ENCODE results near the gene HKDC1.

Gene HKDC1

GRCh38 chr10:69292459-69292858 lies 72.3 kb downstream of the HKDC1 start:
- TF ChIP-seq ZNF140 (tag by site-specific recombination; IDR thresholded peaks at IDR 0.05) = no peak
- TF ChIP-seq, protein P1, sequence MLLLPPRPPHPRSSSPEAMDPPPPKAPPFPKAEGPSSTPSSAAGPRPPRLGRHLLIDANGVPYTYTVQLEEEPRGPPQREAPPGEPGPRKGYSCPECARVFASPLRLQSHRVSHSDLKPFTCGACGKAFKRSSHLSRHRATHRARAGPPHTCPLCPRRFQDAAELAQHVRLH (tag by site-specific recombination; IDR thresholded peaks at IDR 0.05) = no peak
- TF ChIP-seq ZNF473 (tag by site-specific recombination; IDR thresholded peaks at IDR 0.05) = no peak
- no peak for TF ChIP-seq ZNF112 (tag by site-specific recombination; IDR thresholded peaks at IDR 0.05)
- no peak for TF ChIP-seq ZNF23 (tag by site-specific recombination; IDR thresholded peaks at IDR 0.05; ENCODE audit: borderline replicate concordance)
- no peak for TF ChIP-seq ZNF629 (tag by site-specific recombination; IDR thresholded peaks at IDR 0.05)
- TF ChIP-seq, protein P2, sequence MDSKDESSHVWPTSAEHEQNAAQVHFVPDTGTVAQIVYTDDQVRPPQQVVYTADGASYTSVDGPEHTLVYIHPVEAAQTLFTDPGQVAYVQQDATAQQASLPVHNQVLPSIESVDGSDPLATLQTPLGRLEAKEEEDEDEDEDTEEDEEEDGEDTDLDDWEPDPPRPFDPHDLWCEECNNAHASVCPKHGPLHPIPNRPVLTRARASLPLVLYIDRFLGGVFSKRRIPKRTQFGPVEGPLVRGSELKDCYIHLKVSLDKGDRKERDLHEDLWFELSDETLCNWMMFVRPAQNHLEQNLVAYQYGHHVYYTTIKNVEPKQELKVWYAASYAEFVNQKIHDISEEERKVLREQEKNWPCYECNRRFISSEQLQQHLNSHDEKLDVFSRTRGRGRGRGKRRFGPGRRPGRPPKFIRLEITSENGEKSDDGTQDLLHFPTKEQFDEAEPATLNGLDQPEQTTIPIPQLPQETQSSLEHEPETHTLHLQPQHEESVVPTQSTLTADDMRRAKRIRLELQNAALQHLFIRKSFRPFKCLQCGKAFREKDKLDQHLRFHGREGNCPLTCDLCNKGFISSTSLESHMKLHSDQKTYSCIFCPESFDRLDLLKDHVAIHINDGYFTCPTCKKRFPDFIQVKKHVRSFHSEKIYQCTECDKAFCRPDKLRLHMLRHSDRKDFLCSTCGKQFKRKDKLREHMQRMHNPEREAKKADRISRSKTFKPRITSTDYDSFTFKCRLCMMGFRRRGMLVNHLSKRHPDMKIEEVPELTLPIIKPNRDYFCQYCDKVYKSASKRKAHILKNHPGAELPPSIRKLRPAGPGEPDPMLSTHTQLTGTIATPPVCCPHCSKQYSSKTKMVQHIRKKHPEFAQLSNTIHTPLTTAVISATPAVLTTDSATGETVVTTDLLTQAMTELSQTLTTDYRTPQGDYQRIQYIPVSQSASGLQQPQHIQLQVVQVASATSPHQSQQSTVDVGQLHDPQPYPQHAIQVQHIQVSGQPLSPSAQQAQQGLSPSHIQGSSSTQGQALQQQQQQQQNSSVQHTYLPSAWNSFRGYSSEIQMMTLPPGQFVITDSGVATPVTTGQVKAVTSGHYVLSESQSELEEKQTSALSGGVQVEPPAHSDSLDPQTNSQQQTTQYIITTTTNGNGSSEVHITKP (tag by site-specific recombination; IDR thresholded peaks at IDR 0.05) = no peak
- TF ChIP-seq REPIN1 (tag by site-specific recombination; IDR thresholded peaks at IDR 0.05; ENCODE audit: low read depth) = no peak
- TF ChIP-seq, protein P3, sequence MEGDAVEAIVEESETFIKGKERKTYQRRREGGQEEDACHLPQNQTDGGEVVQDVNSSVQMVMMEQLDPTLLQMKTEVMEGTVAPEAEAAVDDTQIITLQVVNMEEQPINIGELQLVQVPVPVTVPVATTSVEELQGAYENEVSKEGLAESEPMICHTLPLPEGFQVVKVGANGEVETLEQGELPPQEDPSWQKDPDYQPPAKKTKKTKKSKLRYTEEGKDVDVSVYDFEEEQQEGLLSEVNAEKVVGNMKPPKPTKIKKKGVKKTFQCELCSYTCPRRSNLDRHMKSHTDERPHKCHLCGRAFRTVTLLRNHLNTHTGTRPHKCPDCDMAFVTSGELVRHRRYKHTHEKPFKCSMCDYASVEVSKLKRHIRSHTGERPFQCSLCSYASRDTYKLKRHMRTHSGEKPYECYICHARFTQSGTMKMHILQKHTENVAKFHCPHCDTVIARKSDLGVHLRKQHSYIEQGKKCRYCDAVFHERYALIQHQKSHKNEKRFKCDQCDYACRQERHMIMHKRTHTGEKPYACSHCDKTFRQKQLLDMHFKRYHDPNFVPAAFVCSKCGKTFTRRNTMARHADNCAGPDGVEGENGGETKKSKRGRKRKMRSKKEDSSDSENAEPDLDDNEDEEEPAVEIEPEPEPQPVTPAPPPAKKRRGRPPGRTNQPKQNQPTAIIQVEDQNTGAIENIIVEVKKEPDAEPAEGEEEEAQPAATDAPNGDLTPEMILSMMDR (tag by site-specific recombination; IDR thresholded peaks at IDR 0.05) = no peak
- TF ChIP-seq ZNF16 (tag by site-specific recombination; IDR thresholded peaks at IDR 0.05; ENCODE audit: low read depth) = no peak
- TF ChIP-seq GLI2 (tag by site-specific recombination; IDR thresholded peaks at IDR 0.05; ENCODE audit: borderline replicate concordance, low read depth) = no peak
- no peak for TF ChIP-seq KLF1 (tag by site-specific recombination; IDR thresholded peaks at IDR 0.05)
- no peak for TF ChIP-seq TCF7L2 (IDR thresholded peaks at IDR 0.05; ENCODE audit: borderline replicate concordance, low read depth, low read length)
- no peak for TF ChIP-seq SALL2 (tag by site-specific recombination; IDR thresholded peaks at IDR 0.05; ENCODE audit: borderline replicate concordance)
- TF ChIP-seq ZNF174 (tag by site-specific recombination; IDR thresholded peaks at IDR 0.05) = no peak
- no peak for TF ChIP-seq ZBTB20 (tag by site-specific recombination; IDR thresholded peaks at IDR 0.05)
- no peak for TF ChIP-seq ZNF148 (tag by site-specific recombination; IDR thresholded peaks at IDR 0.05; ENCODE audit: borderline replicate concordance)
- TF ChIP-seq YY1 (tag by site-specific recombination; IDR thresholded peaks at IDR 0.05) = no peak
- POLR2A ChIA-PET = no interaction called here
- Histone ChIP-seq H3K27ac (ENCODE audit: extremely low read depth, low read depth, low read length) (no peak overlapping the region), H3K36me3 (ENCODE audit: control insufficient read depth in 2 of 2, insufficient read depth in 1 of 2, low read length in 2 of 2) (no peaks in the 10 kb centered on the region), H3K9me3 (ENCODE audit: control insufficient read depth, insufficient read depth, low read depth, low read length) (no peaks in the 10 kb centered on the region), H3K4me3 (ENCODE audit: low read depth, low read length) (no peak overlapping the region), H3K4me1 (ENCODE audit: control insufficient read depth, insufficient read depth, low read length) (no peaks in the 10 kb centered on the region)
- CTCF ChIA-PET = no interaction called here
